GM12873 (cell line): ENCODE results near the gene PACSIN1.

Source experiments
- TF ChIP-seq, protein P1 (sequence below): IDR thresholded peaks from 2 replicates; pipeline ENCODE4 v1.5.1; 2012; ENCODE audit warnings: low read depth, mild to moderate bottlenecking, moderate library complexity, low read length, control low read depth; ENCODE audit not compliant: insufficient read depth; ENCODE audit errors: missing control alignments

Gene PACSIN1

DNA sequence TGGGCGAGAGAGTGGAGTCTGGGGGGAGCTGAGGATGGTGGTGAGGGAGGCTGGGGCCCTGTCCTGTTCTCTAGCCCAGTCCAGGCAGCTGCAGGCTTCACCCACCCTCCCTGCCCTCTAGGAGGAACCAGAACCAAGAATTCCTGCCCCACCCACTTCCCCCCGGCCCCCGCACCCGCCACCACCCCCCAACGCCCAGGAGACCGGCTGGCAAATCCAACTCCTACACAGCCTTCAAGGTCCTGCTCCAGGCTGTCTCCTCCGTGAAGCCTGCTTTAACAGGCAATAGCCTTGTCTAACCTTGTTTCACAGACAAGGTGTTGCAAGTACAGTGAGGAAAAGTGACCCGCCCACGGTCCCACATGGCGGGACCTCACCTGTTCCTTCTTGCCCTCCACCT is 87.9 kb downstream of the PACSIN1 start:
- TF ChIP-seq, protein P1, sequence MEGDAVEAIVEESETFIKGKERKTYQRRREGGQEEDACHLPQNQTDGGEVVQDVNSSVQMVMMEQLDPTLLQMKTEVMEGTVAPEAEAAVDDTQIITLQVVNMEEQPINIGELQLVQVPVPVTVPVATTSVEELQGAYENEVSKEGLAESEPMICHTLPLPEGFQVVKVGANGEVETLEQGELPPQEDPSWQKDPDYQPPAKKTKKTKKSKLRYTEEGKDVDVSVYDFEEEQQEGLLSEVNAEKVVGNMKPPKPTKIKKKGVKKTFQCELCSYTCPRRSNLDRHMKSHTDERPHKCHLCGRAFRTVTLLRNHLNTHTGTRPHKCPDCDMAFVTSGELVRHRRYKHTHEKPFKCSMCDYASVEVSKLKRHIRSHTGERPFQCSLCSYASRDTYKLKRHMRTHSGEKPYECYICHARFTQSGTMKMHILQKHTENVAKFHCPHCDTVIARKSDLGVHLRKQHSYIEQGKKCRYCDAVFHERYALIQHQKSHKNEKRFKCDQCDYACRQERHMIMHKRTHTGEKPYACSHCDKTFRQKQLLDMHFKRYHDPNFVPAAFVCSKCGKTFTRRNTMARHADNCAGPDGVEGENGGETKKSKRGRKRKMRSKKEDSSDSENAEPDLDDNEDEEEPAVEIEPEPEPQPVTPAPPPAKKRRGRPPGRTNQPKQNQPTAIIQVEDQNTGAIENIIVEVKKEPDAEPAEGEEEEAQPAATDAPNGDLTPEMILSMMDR, result no peak

DNA sequence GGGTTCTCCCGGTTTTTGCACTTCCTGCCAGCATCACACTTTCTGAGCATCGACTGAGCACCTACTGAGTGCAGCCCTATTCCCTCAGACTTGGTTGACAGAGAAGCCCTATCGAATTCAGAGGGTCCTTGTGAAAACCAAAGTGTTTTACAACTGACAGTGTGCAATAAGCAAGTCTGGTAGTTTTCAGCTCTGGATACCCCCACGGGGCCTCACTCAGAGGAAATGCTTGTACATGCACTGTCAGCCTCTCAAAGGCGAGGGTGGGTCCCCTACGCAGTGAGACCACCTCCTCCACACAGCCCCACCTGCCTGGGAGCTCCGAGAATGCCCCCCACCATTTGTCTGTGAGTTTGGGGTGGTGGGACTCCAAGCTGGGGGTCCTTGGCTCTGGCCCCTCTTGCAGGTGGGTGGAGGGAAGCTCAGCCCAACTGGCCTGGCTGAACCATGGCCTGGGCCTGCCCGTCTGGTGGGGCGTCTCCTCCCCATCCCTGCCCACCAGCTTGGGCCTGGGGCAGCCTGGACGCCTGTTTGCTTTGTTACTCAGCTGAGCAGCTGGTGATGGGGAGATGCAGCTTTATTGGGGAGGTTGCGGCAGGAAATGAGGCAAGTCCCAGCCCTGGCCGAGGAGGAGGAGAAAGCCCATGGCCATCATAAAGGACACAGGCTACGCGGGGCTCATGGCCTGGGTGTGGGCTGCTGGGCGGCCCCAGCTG is 88.6 kb downstream of the PACSIN1 start:
- TF ChIP-seq, protein P1, result no peak

DNA sequence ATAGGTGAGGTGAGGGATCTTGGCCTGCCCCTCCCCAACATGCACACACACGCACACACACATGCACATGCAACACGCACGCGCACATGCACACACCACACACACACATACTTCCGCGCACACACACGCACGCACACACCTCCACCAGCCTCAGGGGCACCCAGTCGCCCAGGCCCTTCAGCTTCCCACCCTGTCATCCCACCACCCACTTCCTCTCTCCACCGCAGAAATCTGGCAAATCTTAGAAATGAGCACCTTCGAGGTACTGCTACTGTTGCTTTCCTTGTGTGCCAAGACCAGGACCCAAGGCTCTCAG is 89.1 kb downstream of the PACSIN1 start:
- TF ChIP-seq, protein P1, result no peak

DNA sequence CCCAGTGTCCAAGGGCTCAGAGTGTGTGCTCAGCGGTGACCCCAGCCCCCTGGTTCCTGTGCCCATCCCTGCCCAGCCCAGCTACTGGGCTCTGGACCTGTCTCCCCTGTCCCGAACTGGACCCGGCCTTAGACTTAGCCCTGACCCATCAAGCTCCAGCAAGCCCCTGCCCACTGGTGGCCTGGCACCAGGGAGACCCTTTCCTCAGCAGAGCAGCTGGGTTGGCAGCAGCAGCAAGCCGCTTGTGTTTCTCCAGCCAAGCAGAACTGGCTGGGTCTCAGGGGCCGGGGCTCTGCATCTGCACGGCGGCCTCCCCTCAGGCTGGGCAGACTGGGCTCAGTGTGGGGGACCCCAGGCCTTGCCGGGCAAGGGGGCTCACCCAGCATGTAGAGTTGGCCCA is 89.5 kb downstream of the PACSIN1 start:
- TF ChIP-seq, protein P1, result no peak

DNA sequence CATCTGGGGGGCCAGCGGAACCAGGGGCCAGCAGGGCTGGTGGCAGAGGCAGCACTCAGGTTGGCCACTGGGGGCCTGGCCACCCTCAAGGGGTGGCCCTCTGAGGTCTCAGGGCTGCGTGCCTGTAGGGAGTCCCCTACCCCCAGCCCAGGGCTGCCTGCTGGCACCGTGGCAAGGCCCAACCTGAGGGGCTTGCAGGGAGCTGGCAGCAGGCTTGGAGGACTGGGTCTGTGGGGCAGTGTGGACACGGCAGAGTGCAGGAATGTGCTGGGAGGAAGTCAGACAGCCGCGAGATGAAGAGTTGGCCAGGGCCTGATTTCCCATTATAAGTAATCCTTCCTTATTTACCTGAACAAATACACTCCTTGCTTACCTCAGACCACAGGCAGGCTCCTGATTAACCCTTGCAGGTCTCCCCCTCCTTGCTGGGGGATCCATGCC is 90.2 kb downstream of the PACSIN1 start, which contains the start of gene SPDEF:
SPDEF (minus strand) TSS at position 299 of the 441 bp plus-strand sequence. CDS start 11,874 bp downstream, outside the sequence.
- TF ChIP-seq, protein P1, result no peak

DNA sequence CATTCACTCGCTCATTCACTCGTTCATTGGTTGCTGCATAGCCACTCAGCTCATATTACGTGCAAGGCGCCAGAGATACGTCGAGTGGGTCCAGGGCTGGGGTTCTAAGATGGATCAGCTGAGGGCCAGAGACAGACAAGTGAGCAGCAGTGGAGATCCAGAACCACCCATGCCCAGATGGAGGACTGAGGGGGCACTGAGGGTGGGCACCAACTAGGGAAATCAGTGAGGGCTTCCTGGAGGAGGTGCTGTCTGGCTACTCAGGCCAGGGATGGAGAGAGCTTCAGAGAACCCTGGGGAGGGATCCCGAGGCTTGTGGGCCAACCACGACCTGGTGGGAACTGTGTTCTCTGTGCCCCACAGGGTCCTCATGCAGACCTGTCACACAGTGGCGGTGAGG is 90.6 kb downstream of the PACSIN1 start:
- TF ChIP-seq, protein P1, result no peak

DNA sequence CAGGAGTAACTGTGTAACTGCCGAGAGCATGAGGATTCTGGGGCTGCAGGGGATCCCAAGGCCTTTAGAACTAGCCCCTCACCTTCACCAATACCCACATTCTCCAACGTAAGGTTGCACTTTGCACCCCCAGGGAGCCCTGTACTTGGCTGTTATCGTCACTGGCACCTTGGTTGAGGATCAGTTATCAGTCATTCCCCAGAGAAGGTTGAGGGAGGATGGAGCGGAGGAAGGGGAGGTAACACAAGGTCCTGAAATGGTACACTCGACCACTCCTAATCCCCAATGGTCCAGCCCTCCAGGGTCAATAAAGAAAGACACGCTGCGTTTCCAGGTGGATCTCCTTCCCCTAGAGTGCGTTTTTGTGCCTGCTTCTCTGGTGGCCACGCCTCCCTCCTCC is 91.4 kb downstream of the PACSIN1 start:
- TF ChIP-seq, protein P1, result no peak
